Measurements from ENCODE around the gene UFD1.

- TF ChIP-seq, protein P1, sequence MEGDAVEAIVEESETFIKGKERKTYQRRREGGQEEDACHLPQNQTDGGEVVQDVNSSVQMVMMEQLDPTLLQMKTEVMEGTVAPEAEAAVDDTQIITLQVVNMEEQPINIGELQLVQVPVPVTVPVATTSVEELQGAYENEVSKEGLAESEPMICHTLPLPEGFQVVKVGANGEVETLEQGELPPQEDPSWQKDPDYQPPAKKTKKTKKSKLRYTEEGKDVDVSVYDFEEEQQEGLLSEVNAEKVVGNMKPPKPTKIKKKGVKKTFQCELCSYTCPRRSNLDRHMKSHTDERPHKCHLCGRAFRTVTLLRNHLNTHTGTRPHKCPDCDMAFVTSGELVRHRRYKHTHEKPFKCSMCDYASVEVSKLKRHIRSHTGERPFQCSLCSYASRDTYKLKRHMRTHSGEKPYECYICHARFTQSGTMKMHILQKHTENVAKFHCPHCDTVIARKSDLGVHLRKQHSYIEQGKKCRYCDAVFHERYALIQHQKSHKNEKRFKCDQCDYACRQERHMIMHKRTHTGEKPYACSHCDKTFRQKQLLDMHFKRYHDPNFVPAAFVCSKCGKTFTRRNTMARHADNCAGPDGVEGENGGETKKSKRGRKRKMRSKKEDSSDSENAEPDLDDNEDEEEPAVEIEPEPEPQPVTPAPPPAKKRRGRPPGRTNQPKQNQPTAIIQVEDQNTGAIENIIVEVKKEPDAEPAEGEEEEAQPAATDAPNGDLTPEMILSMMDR (IDR thresholded peaks at IDR 0.05; ENCODE audit: poor library complexity): no peak
- TF ChIP-seq EZH2 (IDR thresholded peaks at IDR 0.05; ENCODE audit: borderline replicate concordance) (no peak), EZH2phosphoT487 (IDR thresholded peaks at IDR 0.05; ENCODE audit: low read depth, severe bottlenecking, unreplicated experiment) (peak; percentile 46)
Observed at GRCh38 chr22:19524170-19525115, 45.5 kb upstream of the UFD1 start, which contains the start of gene CLDN5.
